ENCODE data around the gene IL6R.

Gene IL6R

DNA sequence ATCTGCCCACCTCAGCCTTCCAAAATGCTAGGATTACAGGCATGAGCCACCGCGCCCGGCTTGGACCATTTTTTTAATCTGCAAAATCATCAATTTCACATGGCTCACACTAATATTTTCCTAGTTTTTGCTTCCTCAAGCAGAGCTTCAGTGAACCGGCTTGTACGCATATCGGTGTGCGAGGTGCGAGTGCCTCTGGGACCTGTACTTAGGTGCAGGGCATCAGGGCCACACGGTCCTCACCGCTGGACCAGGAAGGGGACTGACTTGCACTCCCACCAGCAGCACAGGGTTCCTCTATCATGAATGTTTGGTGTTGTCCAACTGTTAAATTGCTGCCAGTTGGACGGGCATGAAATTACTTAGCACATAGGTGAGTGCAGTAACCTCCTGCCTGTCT lies 112.5 kb downstream of the IL6R start:
- no peak overlapping the region for H3K9ac ChIP-seq (ENCODE audit: low read depth, low read length)
- H3K9me3 ChIP-seq (replicated peaks; ENCODE audit: low read length), result no peaks in the 10 kb centered on the region
- no peak overlapping the region for H3K4me2 ChIP-seq (ENCODE audit: low read length)
- H3K36me3 ChIP-seq (ENCODE audit: insufficient read depth, low read length), result no peaks in the 10 kb centered on the region
- H3K4me1 ChIP-seq (ENCODE audit: control insufficient read depth, insufficient read depth, low read length), result no peaks in the 10 kb centered on the region
- H3K27me3 ChIP-seq (ENCODE audit: control insufficient read depth, insufficient read depth, low read length), result peaks cover 87% of the 10 kb centered on the region
- H3K4me3 ChIP-seq (ENCODE audit: low read length), result no peak overlapping the region
